ENCODE measurements around the gene NBAS. TPM values are rescaled to one million over a fixed set of nuclear protein-coding genes. Genes with fewer than 3 reads are reported as not detected.

Gene NBAS
- total and polyA plus RNA-seq, 2 of the 4 experiments (the other 2 are of a cell fraction) = 22.3 to 105 TPM

- no peak overlapping the region for H2AK5ac ChIP-seq (ENCODE audit: low read depth, low read length)
- H2BK120ac ChIP-seq (ENCODE audit: low read depth, low read length) = no peak overlapping the region
- H3K4me2 ChIP-seq (ENCODE audit: low read depth, low read length) = no peak overlapping the region
- H3K23ac ChIP-seq (ENCODE audit: low read depth, low read length) = no peak overlapping the region
- no peak overlapping the region for H2AK9ac ChIP-seq (replicated peaks; ENCODE audit: low read depth, low read length, poor library complexity)
- BruUV-seq (replicated peaks) = no TSS peak
- no peak overlapping the region for H3K4ac ChIP-seq (ENCODE audit: low read depth, low read length)
- H4K8ac ChIP-seq (ENCODE audit: low read depth in 2 of 2, low read length in 2 of 2) = no peak overlapping the region
- no peaks in the 10 kb centered on the region for H3K79me1 ChIP-seq (ENCODE audit: low read depth in 1 of 2, low read length in 2 of 2)
- no peak overlapping the region for H3K27ac ChIP-seq (ENCODE audit: insufficient read depth, low read length)
- H3K56ac ChIP-seq (ENCODE audit: extremely low read depth, insufficient read depth, low read length) = no peak overlapping the region
- H3K9me3 ChIP-seq (ENCODE audit: control insufficient read depth, insufficient read depth, low read length) = no peaks in the 10 kb centered on the region
- DNase-seq = no peak
- H3K4me1 ChIP-seq (ENCODE audit: control insufficient read depth, insufficient read depth, low read length) = no peaks in the 10 kb centered on the region
- intact Hi-C loops (cut with micrococcal nuclease) (loop anchor here (10.0 kb wide), 1 partner anchor 1055 kb away; no protein-coding TSS in a partner anchor), in situ Hi-C loops (cut with MboI; ENCODE audit: low sequenced_read_pairs) (no loop called here), dilution Hi-C loops (cut with HindIII; ENCODE audit: low sequenced_read_pairs, unreplicated experiment) (no loop called here)
- POLR2A ChIA-PET (ENCODE audit: unreplicated experiment) = no interaction called here
- no peak overlapping the region for H3K14ac ChIP-seq (replicated peaks; ENCODE audit: low read depth, low read length)
- no peak overlapping the region for H2BK20ac ChIP-seq (ENCODE audit: low read depth, low read length)
- H2BK15ac ChIP-seq (ENCODE audit: low read depth, low read length) = no peak overlapping the region
- WGBS, 2 experiments (ENCODE audit: extremely low coverage in 2 of 2, insufficient read length in 1 of 2) = 67% methylated on average over 1 of the region's 5 CpGs; no CpG with 5 or more reads in 1 of the 2 experiments
- H4K20me1 ChIP-seq (ENCODE audit: insufficient read depth, low read length) = no peaks in the 10 kb centered on the region
- H3K27me3 ChIP-seq (ENCODE audit: control insufficient read depth, insufficient read depth, low read length) = no peaks in the 10 kb centered on the region
- H2AFZ ChIP-seq (replicated peaks; ENCODE audit: low read length, poor library complexity) = no peak overlapping the region
- no peaks in the 10 kb centered on the region for H3K36me3 ChIP-seq (ENCODE audit: control insufficient read depth, insufficient read depth, low read length)
- no peak overlapping the region for H4K5ac ChIP-seq (ENCODE audit: low read depth, low read length)
- TF ChIP-seq MAFK (IDR thresholded peaks at IDR 0.05; ENCODE audit: low read depth, low read length) (no peak), MXI1 (IDR thresholded peaks at IDR 0.05; ENCODE audit: borderline replicate concordance, low read depth, low read length) (no peak), POLR2A (IDR thresholded peaks at IDR 0.05; ENCODE audit: low read depth, low read length) (no peak), CHD1 (IDR thresholded peaks at IDR 0.05; ENCODE audit: low read depth, low read length) (no peak), MAZ (IDR thresholded peaks at IDR 0.05; ENCODE audit: borderline replicate concordance, low read depth, low read length) (no peak), FOS (IDR thresholded peaks at IDR 0.05; ENCODE audit: low read depth, low read length) (no peak), BHLHE40 (IDR thresholded peaks at IDR 0.05; ENCODE audit: low read depth, low read length) (no peak), USF2 (IDR thresholded peaks at IDR 0.05; ENCODE audit: low read depth, low read length) (no peak), ELK1 (IDR thresholded peaks at IDR 0.05; ENCODE audit: borderline replicate concordance, low read depth, low read length) (no peak), CEBPB (IDR thresholded peaks at IDR 0.05; ENCODE audit: low read depth, low read length) (no peak), SMC3 (IDR thresholded peaks at IDR 0.05; ENCODE audit: low read depth, low read length) (no peak), RFX5 (IDR thresholded peaks at IDR 0.05; ENCODE audit: low read depth, low read length) (no peak)
- no peak overlapping the region for H3K18ac ChIP-seq (ENCODE audit: low read depth, low read length)
- CTCF ChIA-PET = no interaction called here
- no peak overlapping the region for H4K91ac ChIP-seq (ENCODE audit: insufficient read depth, low read depth, low read length)
- H3K9me1 ChIP-seq (ENCODE audit: insufficient read depth, low read length) = no peaks in the 10 kb centered on the region
- no peak overlapping the region for H3K9ac ChIP-seq (ENCODE audit: low read depth, low read length)
- no peak overlapping the region for H3K4me3 ChIP-seq (ENCODE audit: insufficient read depth, low read depth, low read length)
- H2BK5ac ChIP-seq (ENCODE audit: low read depth, low read length, poor library complexity, severe bottlenecking) = no peak overlapping the region
- no peak for ATAC-seq (ENCODE audit: low read depth)
Measured at GRCh38 chr2:15570104-15570503, 9.0 kb upstream of the NBAS start.

Measured in IMR-90 (cell line).